Neural cell (in vitro differentiated cells): ENCODE measurements around the gene ADAMTS15.

ENCODE experiments used
- TF ChIP-seq, protein P1 (sequence below): fragments of 450-650 bp; IDR thresholded peaks from 2 replicates; pipeline ENCODE4 v1.5.1; 2014; ENCODE audit warnings: antibody characterized with exemption, mild to moderate bottlenecking, moderate library complexity; ENCODE audit not compliant: poor library complexity, severe bottlenecking
- TF ChIP-seq, protein P2 (sequence below): IDR thresholded peaks from 2 replicates; pipeline ENCODE4 v1.6.1; 2012; ENCODE audit warnings: borderline replicate concordance

DNA sequence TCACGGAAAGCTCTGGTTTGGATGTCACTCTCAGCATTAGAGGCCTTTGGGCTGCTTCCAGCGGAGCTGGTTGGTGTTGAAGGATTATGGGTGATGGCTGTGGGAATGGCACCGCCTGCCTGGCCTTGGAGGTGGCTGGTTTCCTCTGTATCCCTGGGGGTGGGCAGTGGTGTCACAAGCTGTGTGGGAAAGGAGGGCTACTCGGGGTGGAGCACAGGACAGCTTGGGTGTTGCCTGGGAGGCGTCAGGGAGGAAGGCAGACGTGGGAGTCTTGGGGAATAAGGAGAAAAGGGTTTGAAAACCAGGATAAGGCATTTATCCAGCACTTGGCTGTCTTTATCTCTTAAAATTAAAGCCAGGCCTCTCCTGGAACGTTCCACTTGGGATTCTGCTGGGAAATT lies 71.8 kb downstream of the ADAMTS15 start:
- TF ChIP-seq, protein P1, sequence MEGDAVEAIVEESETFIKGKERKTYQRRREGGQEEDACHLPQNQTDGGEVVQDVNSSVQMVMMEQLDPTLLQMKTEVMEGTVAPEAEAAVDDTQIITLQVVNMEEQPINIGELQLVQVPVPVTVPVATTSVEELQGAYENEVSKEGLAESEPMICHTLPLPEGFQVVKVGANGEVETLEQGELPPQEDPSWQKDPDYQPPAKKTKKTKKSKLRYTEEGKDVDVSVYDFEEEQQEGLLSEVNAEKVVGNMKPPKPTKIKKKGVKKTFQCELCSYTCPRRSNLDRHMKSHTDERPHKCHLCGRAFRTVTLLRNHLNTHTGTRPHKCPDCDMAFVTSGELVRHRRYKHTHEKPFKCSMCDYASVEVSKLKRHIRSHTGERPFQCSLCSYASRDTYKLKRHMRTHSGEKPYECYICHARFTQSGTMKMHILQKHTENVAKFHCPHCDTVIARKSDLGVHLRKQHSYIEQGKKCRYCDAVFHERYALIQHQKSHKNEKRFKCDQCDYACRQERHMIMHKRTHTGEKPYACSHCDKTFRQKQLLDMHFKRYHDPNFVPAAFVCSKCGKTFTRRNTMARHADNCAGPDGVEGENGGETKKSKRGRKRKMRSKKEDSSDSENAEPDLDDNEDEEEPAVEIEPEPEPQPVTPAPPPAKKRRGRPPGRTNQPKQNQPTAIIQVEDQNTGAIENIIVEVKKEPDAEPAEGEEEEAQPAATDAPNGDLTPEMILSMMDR = no peak
- TF ChIP-seq, protein P2, sequence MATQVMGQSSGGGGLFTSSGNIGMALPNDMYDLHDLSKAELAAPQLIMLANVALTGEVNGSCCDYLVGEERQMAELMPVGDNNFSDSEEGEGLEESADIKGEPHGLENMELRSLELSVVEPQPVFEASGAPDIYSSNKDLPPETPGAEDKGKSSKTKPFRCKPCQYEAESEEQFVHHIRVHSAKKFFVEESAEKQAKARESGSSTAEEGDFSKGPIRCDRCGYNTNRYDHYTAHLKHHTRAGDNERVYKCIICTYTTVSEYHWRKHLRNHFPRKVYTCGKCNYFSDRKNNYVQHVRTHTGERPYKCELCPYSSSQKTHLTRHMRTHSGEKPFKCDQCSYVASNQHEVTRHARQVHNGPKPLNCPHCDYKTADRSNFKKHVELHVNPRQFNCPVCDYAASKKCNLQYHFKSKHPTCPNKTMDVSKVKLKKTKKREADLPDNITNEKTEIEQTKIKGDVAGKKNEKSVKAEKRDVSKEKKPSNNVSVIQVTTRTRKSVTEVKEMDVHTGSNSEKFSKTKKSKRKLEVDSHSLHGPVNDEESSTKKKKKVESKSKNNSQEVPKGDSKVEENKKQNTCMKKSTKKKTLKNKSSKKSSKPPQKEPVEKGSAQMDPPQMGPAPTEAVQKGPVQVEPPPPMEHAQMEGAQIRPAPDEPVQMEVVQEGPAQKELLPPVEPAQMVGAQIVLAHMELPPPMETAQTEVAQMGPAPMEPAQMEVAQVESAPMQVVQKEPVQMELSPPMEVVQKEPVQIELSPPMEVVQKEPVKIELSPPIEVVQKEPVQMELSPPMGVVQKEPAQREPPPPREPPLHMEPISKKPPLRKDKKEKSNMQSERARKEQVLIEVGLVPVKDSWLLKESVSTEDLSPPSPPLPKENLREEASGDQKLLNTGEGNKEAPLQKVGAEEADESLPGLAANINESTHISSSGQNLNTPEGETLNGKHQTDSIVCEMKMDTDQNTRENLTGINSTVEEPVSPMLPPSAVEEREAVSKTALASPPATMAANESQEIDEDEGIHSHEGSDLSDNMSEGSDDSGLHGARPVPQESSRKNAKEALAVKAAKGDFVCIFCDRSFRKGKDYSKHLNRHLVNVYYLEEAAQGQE = no peak
